Astrocyte (in vitro differentiated cells and primary cell): ENCODE measurements around the gene MNT. TPM values are rescaled to one million over a fixed set of nuclear protein-coding genes. Genes with fewer than 3 reads are reported as not detected.
A peak's percentile ranks its signal among the peaks of the same experiment; 100 is the strongest.

Experiments used
- DNase-seq: peaks from one replicate; pipeline ENCODE4 v3.0.0-alpha.2; 2010; ENCODE audit warnings: low read depth
- FAIRE-seq: peaks from 2 replicates; lab custom pipeline; 2011; peaks lifted over from hg19 to GRCh38; lab: Jason Lieb, UNC
- H2AFZ ChIP-seq: 2 replicates; pipeline ENCODE4 v1.6.0; 2012; ENCODE audit warnings: low read depth, low read length, inconsistent platforms
- H3K27ac ChIP-seq: 2 replicates; pipeline ENCODE4 v1.5.1; 2011; ENCODE audit warnings: low read depth, low read length, inconsistent platforms
- H3K27me3 ChIP-seq: 2 replicates; pipeline ENCODE4 v1.6.0; 2011; ENCODE audit warnings: low read length, inconsistent platforms; ENCODE audit not compliant: insufficient read depth
- H3K36me3 ChIP-seq: 2 replicates; pipeline ENCODE4 v1.5.1; 2011; ENCODE audit warnings: low read length, inconsistent platforms; ENCODE audit not compliant: insufficient read depth
- H3K4me1 ChIP-seq: 2 replicates; pipeline ENCODE4 v1.5.1; 2011; ENCODE audit warnings: low read length, inconsistent platforms; ENCODE audit not compliant: insufficient read depth
- H3K4me2 ChIP-seq: 2 replicates; pipeline ENCODE4 v1.6.0; 2012; ENCODE audit warnings: low read length, inconsistent platforms
- H3K4me3 ChIP-seq: 2 replicates; pipeline ENCODE4 v1.5.1; 2011; ENCODE audit warnings: low read depth, mild to moderate bottlenecking, low read length, inconsistent platforms; ENCODE audit not compliant: insufficient read depth
- H3K79me2 ChIP-seq: 2 replicates; pipeline ENCODE4 v1.6.0; 2012; ENCODE audit warnings: mild to moderate bottlenecking, low read length, inconsistent platforms; ENCODE audit not compliant: insufficient read depth
- H3K9ac ChIP-seq: 2 replicates; pipeline ENCODE4 v1.6.0; 2012; ENCODE audit warnings: mild to moderate bottlenecking, low read length, inconsistent platforms
- H3K9me3 ChIP-seq: 2 replicates; pipeline ENCODE4 v1.5.1; 2012; ENCODE audit warnings: low read depth, mild to moderate bottlenecking, low read length, inconsistent platforms; ENCODE audit not compliant: insufficient read depth
- H4K20me1 ChIP-seq: 2 replicates; pipeline ENCODE4 v1.6.0; 2012; ENCODE audit warnings: low read length, inconsistent platforms; ENCODE audit not compliant: insufficient read depth
- H3K27ac Mint-ChIP-seq: one replicate; pipeline ENCODE4 v1.8.0; 2021; ENCODE audit warnings: mild to moderate bottlenecking, mixed read lengths; ENCODE audit not compliant: unreplicated experiment
- H3K27me3 Mint-ChIP-seq: one replicate; pipeline ENCODE4 v1.8.0; 2021; ENCODE audit warnings: low read depth, mixed read lengths; ENCODE audit not compliant: unreplicated experiment
- H3K36me3 Mint-ChIP-seq: one replicate; pipeline ENCODE4 v1.8.0; 2021; ENCODE audit warnings: low read depth, mixed read lengths; ENCODE audit not compliant: unreplicated experiment
- H3K4me1 Mint-ChIP-seq: one replicate; pipeline ENCODE4 v1.8.0; 2021; ENCODE audit warnings: low read depth, mixed read lengths; ENCODE audit not compliant: unreplicated experiment
- H3K4me3 Mint-ChIP-seq: one replicate; pipeline ENCODE4 v1.8.0; 2021; ENCODE audit warnings: mild to moderate bottlenecking, moderate library complexity, mixed read lengths; ENCODE audit not compliant: unreplicated experiment
- H3K9me3 Mint-ChIP-seq: one replicate; pipeline ENCODE4 v1.8.0; 2021; ENCODE audit warnings: mild to moderate bottlenecking, mixed read lengths; ENCODE audit not compliant: unreplicated experiment
- EZH2 ChIP-seq: IDR thresholded peaks from 2 replicates; pipeline ENCODE4 v1.6.1; 2012; ENCODE audit warnings: mild to moderate bottlenecking, low read length, inconsistent platforms; ENCODE audit not compliant: insufficient read depth
- total RNA-seq: library from RNA; stranded (reverse); gene quantifications from 2 replicates; pipeline ENCODE4 v1.2.1, GENCODE V29; 2021
- TF ChIP-seq, protein P1 (sequence below): IDR thresholded peaks from 2 replicates; pipeline ENCODE4 v1.5.1; 2011; ENCODE audit warnings: low read depth, mild to moderate bottlenecking, inconsistent platforms, low read length, moderate library complexity; ENCODE audit not compliant: insufficient read depth

Gene MNT
- total RNA-seq, 1 donor from 2014 or later, result 29.1 TPM

GRCh38 chr17:2396192-2396567, 4.7 kb downstream of the MNT start:
- Histone ChIP-seq H3K4me1 (peaks cover 62% of the 10 kb centered on the region), H3K27me3 (no peaks in the 10 kb centered on the region), H3K9ac (peak overlapping the region; percentile 77), H2AFZ (peak overlapping the region; percentile 11), H3K9me3 (no peaks in the 10 kb centered on the region), H3K79me2 (peaks cover 67% of the 10 kb centered on the region), H4K20me1 (peaks cover 39% of the 10 kb centered on the region), H3K27ac (peak overlapping the region; percentile 78), H3K4me3 (peak overlapping the region; percentile 47), H3K4me2 (peak overlapping the region; percentile 93), H3K36me3 (peaks cover 2% of the 10 kb centered on the region)
- H3K9me3 Mint-ChIP-seq, result no peaks in the 10 kb centered on the region
- no peak for DNase-seq
- TF ChIP-seq EZH2, result no peak
- TF ChIP-seq, protein P1, sequence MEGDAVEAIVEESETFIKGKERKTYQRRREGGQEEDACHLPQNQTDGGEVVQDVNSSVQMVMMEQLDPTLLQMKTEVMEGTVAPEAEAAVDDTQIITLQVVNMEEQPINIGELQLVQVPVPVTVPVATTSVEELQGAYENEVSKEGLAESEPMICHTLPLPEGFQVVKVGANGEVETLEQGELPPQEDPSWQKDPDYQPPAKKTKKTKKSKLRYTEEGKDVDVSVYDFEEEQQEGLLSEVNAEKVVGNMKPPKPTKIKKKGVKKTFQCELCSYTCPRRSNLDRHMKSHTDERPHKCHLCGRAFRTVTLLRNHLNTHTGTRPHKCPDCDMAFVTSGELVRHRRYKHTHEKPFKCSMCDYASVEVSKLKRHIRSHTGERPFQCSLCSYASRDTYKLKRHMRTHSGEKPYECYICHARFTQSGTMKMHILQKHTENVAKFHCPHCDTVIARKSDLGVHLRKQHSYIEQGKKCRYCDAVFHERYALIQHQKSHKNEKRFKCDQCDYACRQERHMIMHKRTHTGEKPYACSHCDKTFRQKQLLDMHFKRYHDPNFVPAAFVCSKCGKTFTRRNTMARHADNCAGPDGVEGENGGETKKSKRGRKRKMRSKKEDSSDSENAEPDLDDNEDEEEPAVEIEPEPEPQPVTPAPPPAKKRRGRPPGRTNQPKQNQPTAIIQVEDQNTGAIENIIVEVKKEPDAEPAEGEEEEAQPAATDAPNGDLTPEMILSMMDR, result no peak
- H3K4me3 Mint-ChIP-seq, result peak overlapping the region; percentile 52
- no peak for FAIRE-seq
- peak overlapping the region; percentile 88 for H3K27ac Mint-ChIP-seq
- H3K4me1 Mint-ChIP-seq, result peaks cover 38% of the 10 kb centered on the region
- no peaks in the 10 kb centered on the region for H3K36me3 Mint-ChIP-seq
- H3K27me3 Mint-ChIP-seq, result no peaks in the 10 kb centered on the region

DNA sequence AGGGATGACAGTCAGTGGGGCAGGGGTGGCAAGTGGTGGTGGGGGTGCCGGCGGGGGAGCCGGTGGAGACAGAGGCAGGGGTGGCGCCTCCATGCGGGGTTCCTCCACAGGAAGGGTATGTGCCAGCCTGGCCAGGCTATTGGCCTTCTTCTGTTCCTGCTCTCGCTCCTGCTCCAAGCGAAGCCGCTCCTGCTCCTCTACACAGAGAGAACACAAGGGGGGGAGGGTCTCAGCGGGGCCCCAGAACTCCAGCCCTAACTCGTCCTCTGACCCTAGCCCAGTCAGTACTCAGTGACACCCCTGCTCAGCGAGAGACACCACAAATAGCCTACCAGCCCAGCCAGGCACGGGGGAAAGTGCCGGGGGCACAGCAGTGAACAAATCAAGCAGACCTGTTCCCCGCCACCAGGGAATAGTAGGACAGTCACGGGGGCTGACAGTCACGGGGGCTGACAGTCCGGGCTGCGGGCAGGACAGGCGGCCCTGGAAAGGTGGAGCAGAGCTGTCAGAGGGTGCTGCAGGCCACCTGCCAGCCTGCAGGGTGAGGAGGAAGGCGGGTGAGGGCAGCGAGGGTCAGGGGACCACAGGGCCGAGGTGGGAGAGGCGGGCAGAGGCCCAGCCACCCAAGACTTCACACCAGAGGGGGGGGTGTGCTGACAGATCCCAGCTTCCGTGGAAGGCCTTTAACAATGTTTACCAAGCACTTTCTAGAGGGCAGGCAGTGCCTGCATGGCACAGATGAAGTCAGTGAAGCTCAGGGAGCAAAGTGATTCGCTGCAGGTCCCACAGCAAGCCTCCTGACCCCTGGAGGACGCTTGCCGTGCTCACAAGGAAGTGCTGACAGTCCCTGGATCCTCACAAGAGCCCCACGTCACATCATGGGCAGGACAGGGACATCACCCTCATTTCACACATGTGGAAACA, 5.3 kb downstream of the MNT start:
- H3K4me2 ChIP-seq, result peak overlapping the region; percentile 93
- peak overlapping the region; percentile 77 for H3K9ac ChIP-seq
- H3K4me3 ChIP-seq, result no peak overlapping the region

More for the DNA sequence above, 5.3 kb downstream of the MNT start:
- no peak for TF ChIP-seq EZH2
- TF ChIP-seq, protein P1, result no peak
- DNase-seq, result no peak
- Mint-ChIP-seq H3K4me3 (peak overlapping the region; percentile 52), H3K27ac (peak overlapping the region; percentile 88), H3K9me3 (no peaks in the 10 kb centered on the region), H3K36me3 (no peaks in the 10 kb centered on the region), H3K27me3 (no peaks in the 10 kb centered on the region), H3K4me1 (peaks cover 40% of the 10 kb centered on the region)
- Histone ChIP-seq H3K27ac (peak overlapping the region; percentile 78), H3K27me3 (no peaks in the 10 kb centered on the region), H3K36me3 (peaks cover 3% of the 10 kb centered on the region), H3K9me3 (no peaks in the 10 kb centered on the region), H3K79me2 (peaks cover 72% of the 10 kb centered on the region), H4K20me1 (peaks cover 44% of the 10 kb centered on the region), H3K4me1 (peaks cover 62% of the 10 kb centered on the region), H2AFZ (no peak overlapping the region)
- FAIRE-seq, result no peak
